Measurements from ENCODE around the gene HECTD1.

DNA sequence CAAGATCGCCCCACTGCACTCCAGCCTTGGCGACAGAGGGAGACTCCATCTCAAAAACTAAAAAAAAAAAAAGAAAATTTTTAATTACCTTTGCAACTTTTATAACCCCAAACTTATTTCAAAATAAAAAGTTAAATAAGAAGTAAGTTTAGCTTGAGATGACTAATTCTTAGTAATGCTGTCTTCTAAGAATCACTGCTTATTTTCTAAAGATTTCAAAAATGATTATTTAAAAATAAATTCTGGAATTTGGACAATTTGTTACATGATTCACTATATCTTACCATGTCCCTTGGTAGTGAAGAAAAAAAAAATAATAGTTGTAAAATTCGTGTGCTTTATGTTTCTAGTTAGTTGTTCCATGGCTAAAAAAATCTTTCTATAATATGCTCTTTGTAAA lies 11.6 kb upstream of the HECTD1 start:
- TF ChIP-seq POLR2A (conservative IDR thresholded peaks at IDR 0.05) (no peak), SPI1 (IDR thresholded peaks at IDR 0.05; ENCODE audit: borderline replicate concordance, low read depth, low read length) (no peak), ARID1B (IDR thresholded peaks at IDR 0.05) (no peak), HMGXB4 (CRISPR knock-in tag; IDR thresholded peaks at IDR 0.05) (no peak), TARDBP (IDR thresholded peaks at IDR 0.05) (no peak), NFE2L1 (tag; IDR thresholded peaks at IDR 0.05; ENCODE audit: borderline replicate concordance, low read depth) (no peak), POLR2AphosphoS2 (IDR thresholded peaks at IDR 0.05; ENCODE audit: low read length) (no peak), GTF2F1 (IDR thresholded peaks at IDR 0.05; ENCODE audit: low read depth, low read length) (no peak)

All from K562 (cell line).